ENCODE measurements around the gene FBXO42. TPM values are rescaled to one million over a fixed set of nuclear protein-coding genes. Genes with fewer than 3 reads are reported as not detected.

The FBXO42 gene
- total and polyA plus RNA-seq, 2 of the 8 experiments (the other 6 are each of a cell fraction or from before 2014, with no cell fraction given), result 15.1 to 17.0 TPM

DNA sequence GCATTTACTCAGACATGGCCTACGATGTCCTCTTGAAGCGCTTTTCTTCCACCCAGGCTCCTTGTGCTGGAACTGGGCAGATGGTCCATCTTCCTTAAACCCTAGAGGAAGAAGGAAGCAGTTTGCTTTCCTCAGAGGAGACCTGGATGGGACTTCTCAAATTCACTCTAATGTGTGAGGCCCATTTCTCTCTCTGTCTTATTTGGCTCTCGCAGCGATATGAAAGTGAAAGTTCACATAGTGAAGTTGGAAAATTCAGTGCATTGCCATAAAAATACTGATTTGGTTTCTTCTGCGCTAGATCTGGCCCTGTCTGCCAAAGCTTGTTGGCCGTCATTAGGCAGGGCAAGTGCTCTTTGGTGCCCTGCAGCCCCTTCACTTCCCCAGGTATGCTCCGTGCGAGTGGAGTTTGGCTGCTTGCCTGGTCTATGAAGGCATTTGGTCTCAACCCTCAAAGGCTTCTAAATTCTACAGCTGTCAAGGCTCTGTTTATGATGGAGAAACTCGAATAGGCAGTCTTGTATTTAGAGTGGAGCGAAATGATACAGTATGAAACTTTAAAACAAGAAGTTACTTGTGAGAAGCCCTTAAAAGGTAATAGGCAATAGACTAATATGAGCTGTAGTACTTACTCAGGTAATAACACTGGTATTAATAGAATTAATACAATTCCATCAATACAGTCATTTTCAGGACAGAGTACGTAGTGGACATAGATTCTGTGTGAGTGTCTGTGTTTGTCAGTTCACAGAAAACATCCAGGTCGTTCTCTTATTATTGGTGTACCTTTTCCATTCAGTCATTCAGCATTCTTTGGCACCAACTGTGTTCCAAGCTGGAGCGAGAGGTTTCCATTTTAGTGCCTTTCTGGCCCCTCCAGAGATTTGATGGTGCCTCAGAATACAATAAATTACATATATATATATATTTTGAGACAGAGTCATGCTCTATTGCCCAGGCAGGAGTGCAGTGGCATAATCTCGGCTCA is 35.2 kb upstream of the FBXO42 start:
- DNase-seq (ENCODE audit: low read depth in 1 of 2, low spot score in 2 of 2) (no peak), FAIRE-seq (no peak)
- H4K5ac ChIP-seq (ENCODE audit: insufficient read length, low read depth, low read length), result no peak overlapping the region
- no peak overlapping the region for H3K4me3 ChIP-seq (ENCODE audit: extremely low read depth in 1 of 4, insufficient read depth in 2 of 4, low read depth in 3 of 4, low read length in 4 of 4)
- H4K20me1 ChIP-seq (replicated peaks in 1 of 2; ENCODE audit: control insufficient read depth in 1 of 2, insufficient read depth in 2 of 2, low read length in 2 of 2), result peaks cover 43 to 50% of the 10 kb centered on the region in 2 experiments
- no peak overlapping the region for H2BK20ac ChIP-seq (ENCODE audit: low read length)
- ChIA-PET CTCF (ENCODE audit: partially characterized antibody) (interaction anchor here (0.6 to 1.2 kb wide), 3 partner anchors 11 to 25 kb away, joined by 3 read pairs; no protein-coding TSS in a partner anchor), POLR2A (ENCODE audit: partially characterized antibody) (interaction anchor here (0.6 to 4.1 kb wide), 7 partner anchors 11 to 180 kb away, joined by 3 to 13 read pairs (median 4); partner anchors contain the start of gene SZRD1)
- no peak overlapping the region for H2BK12ac ChIP-seq (ENCODE audit: low read depth, low read length)
- H3K4me2 ChIP-seq (ENCODE audit: insufficient read depth in 1 of 2, low read depth in 2 of 2, low read length in 2 of 2), result no peak overlapping the region
- H4K8ac ChIP-seq (ENCODE audit: extremely low read depth, insufficient read depth, low read length), result no peak overlapping the region
- H3K27me3 ChIP-seq (replicated peaks in 1 of 4; ENCODE audit: control insufficient read depth in 3 of 4, extremely low read depth in 1 of 4, insufficient read depth in 3 of 4, low read length in 3 of 4), result no peaks in the 10 kb centered on the region
- H2BK5ac ChIP-seq (ENCODE audit: low read depth, low read length), result no peak overlapping the region
- H3K23me2 ChIP-seq (ENCODE audit: low read depth, low read length), result no peaks in the 10 kb centered on the region
- H2AK5ac ChIP-seq (ENCODE audit: low read depth, low read length), result no peak overlapping the region
- H3K9ac ChIP-seq (replicated peaks in 1 of 4; ENCODE audit: extremely low read depth in 1 of 4, low read depth in 3 of 4, low read length in 3 of 4), result no peak overlapping the region
- H2BK120ac ChIP-seq (replicated peaks; ENCODE audit: low read depth, low read length), result no peak overlapping the region
- peaks cover 13 to 91% of the 10 kb centered on the region in 2 experiments for H3K79me2 ChIP-seq (ENCODE audit: control insufficient read depth in 1 of 2, insufficient read depth in 2 of 2, low read length in 2 of 2)
- peaks cover 10 to 31% (median 20%) of the 10 kb centered on the region in 4 experiments for H3K4me1 ChIP-seq (replicated peaks in 1 of 4; ENCODE audit: control insufficient read depth in 3 of 4, insufficient read depth in 4 of 4, low read length in 3 of 4)
- H3K23ac ChIP-seq (ENCODE audit: insufficient read length), result no peak overlapping the region
- no peak overlapping the region for H4K91ac ChIP-seq (replicated peaks; ENCODE audit: insufficient read length, low read length)
- H3K79me1 ChIP-seq (ENCODE audit: low read depth, low read length), result peaks cover 30% of the 10 kb centered on the region
- H3K4ac ChIP-seq (replicated peaks; ENCODE audit: insufficient read length, low read depth, low read length), result no peak overlapping the region
- 89% methylated on average over 14 of the region's 14 CpGs; no CpG with 5 or more reads in 1 of the 2 experiments for WGBS, 2 experiments (ENCODE audit: extremely low coverage in 1 of 2, insufficient coverage in 1 of 2, insufficient read length in 1 of 2, insufficient replicate concordance in 2 of 2, low coverage in 1 of 2, low lambda C conversion rate in 2 of 2, missing lambda C conversion rate in 1 of 2)
- no peak overlapping the region for H3K14ac ChIP-seq (ENCODE audit: insufficient read length)
- H3K56ac ChIP-seq (replicated peaks; ENCODE audit: insufficient read length, low read depth, low read length), result no peak overlapping the region
- no peaks in the 10 kb centered on the region for H3K9me3 ChIP-seq (ENCODE audit: insufficient read depth in 2 of 2, low read depth in 1 of 2, low read length in 1 of 2)
- no peak overlapping the region for H3K18ac ChIP-seq (ENCODE audit: extremely low read depth, low read length)
- no peak for TF ChIP-seq SRF (IDR thresholded peaks at IDR 0.05; ENCODE audit: low read depth, low read length)
- H2AFZ ChIP-seq (ENCODE audit: low read length), result no peak overlapping the region
- no peaks in the 10 kb centered on the region for H3K36me3 ChIP-seq (ENCODE audit: control insufficient read depth in 2 of 4, insufficient read depth in 4 of 4, low read length in 3 of 4)
- no peak overlapping the region for H3K27ac ChIP-seq (ENCODE audit: low read depth, low read length)
- no peak overlapping the region for H2BK15ac ChIP-seq (ENCODE audit: low read length)
